Astrocyte of the cerebellum (primary cell): ENCODE results near the gene STARD13.

ENCODE experiments used
- DNase-seq: peaks from one replicate; pipeline ENCODE4 v3.0.0-alpha.2; 2011; ENCODE audit warnings: low read depth
- H3K4me3 ChIP-seq: 2 replicates; pipeline ENCODE4 v1.5.1; 2011; ENCODE audit warnings: mild to moderate bottlenecking, low read depth, low read length, moderate library complexity
- CTCF ChIP-seq: IDR thresholded peaks from 2 replicates; pipeline ENCODE4 v1.5.1; 2012; ENCODE audit warnings: low read length, low read depth, moderate library complexity, mild to moderate bottlenecking; ENCODE audit errors: missing control alignments
- in situ Hi-C: cut with HindIII; loops from 2 replicates; pipeline ENCODE4 v1.10.0; 2017; ENCODE audit warnings: low sequenced_read_pairs

STARD13 gene

GRCh38 chr13:33076001-33076992, 209.3 kb downstream of the STARD13 start:
- no peak overlapping the region for H3K4me3 ChIP-seq
- TF ChIP-seq CTCF: no peak
- no peak for DNase-seq
- in situ Hi-C loops: no loop called here

- in situ Hi-C loops: no loop called here
- H3K4me3 ChIP-seq: no peak overlapping the region
- no peak for DNase-seq
- TF ChIP-seq CTCF: no peak
These were observed 212.2 kb downstream of the STARD13 start for GRCh38 chr13:33073338-33073737.

GRCh38 chr13:33072759-33073158, 212.8 kb downstream of the STARD13 start:
- H3K4me3 ChIP-seq: no peak overlapping the region
- no peak for DNase-seq
- in situ Hi-C loops: no loop called here
- no peak for TF ChIP-seq CTCF

- DNase-seq: no peak
- no peak for TF ChIP-seq CTCF
- no peak overlapping the region for H3K4me3 ChIP-seq
- in situ Hi-C loops: no loop called here
These were observed 213.3 kb downstream of the STARD13 start for GRCh38 chr13:33072282-33072681.

GRCh38 chr13:33070713-33071112, 214.8 kb downstream of the STARD13 start:
- no peak for DNase-seq
- in situ Hi-C loops: no loop called here
- no peak for TF ChIP-seq CTCF
- no peak overlapping the region for H3K4me3 ChIP-seq

GRCh38 chr13:33069365-33069764, 216.2 kb downstream of the STARD13 start:
- in situ Hi-C loops: loop anchor here (5.0 kb wide), 1 partner anchor 43 kb away; no protein-coding TSS in a partner anchor
- no peak overlapping the region for H3K4me3 ChIP-seq
- no peak for TF ChIP-seq CTCF
- no peak for DNase-seq
